GM21447 (cell line): ENCODE data around the gene TMPRSS5.
"Not testable (repeated sequence)": the region's sequence is repeated elsewhere in the genome, so short reads cannot be mapped to it uniquely, and the experiment has no call there.

ENCODE experiments used
- ATAC-seq: cut with Tn5 transposase; IDR thresholded peaks from one replicate; pipeline ENCODE4 v1.9.1; 2021; ENCODE audit not compliant: unreplicated experiment

Gene TMPRSS5

DNA sequence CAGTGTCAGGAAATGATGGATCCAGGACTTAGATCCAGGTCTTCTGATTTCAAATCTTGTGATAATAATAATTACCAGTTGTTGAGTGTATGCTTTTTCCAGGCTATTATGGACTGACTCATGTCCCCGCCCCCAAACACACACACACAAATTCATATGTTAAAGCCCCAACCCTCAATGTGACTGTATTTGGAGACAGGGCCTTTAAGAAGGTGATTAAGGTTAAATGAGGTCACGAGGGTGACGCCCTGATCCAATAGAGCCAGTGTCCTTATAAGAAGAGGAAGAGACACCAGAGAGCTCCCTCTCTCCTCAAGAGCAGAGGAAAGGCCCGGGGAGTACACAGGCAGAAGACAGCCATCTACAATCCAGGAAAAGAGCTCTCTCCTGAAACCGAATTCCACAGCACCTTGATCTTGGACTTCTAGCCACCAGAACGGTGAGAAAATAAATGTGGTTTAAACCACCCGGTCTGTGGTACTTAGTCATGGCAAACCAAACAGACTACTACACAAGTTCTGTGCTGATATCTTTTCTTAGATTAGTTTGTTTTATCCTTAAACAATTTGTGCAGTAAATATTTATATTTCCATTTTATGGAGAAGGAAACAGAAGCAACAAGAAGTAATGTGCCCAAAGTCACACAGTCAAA is 8.2 kb downstream of the TMPRSS5 start:
- ATAC-seq: no peak

DNA sequence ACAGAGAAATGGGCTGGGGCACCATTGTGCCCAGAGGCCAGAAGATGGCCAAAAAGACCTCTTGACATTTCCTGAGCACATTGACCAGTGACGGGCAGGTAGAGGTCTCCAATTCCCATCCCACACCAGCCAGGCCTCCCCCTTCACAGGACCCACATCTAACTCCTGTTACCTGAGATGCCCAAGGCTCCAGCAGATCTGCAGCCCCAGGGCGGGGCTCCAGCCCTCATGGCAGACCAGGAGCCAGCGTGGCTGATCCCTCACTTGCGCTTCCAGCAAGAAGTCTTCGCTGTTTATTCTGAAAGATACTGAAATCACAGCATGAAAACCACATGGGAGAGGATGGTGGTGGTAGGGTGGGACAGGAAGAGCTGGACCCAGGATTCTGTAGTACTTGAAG is 9.0 kb downstream of the TMPRSS5 start:
- no peak for ATAC-seq

DNA sequence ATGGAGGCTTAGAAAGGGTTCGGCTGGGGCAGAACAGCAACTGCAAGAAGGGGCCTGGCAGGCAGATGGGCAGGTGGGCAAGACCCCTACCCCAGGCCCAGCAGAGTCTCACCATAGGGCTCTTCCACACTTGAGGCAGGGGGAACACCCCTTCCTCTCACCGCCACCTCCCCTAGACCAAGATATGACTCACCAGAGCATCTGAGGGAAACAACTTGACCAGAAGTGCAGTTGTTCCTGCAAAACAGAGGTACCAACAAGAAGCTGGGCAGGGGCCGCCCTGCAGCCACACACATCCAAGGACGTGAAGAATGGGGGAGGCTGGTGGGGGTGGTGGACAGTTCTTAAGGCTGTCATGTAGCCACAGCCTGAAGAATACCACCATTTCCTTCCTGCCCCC is 10.9 kb downstream of the TMPRSS5 start:
- no peak for ATAC-seq

DNA sequence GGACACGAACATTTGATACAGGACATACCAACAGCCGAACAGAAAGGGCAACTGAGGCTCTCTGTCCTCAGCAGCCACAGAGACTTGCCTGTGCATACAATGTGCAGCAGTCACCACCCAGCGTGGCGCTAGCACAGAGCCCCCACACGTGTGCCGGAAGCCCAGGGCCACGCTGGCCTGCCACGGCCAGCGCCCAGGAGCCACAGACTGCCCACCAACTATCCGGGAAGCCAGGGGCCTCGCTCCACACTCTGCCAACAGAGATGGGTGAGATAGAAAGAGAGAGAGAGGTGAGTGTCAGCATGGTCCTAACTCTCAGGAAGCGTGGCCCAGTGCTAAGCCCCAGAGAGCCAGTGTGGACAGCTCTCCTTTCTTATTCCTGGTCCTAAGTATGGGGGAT is 11.7 kb downstream of the TMPRSS5 start:
- ATAC-seq: no peak

DNA sequence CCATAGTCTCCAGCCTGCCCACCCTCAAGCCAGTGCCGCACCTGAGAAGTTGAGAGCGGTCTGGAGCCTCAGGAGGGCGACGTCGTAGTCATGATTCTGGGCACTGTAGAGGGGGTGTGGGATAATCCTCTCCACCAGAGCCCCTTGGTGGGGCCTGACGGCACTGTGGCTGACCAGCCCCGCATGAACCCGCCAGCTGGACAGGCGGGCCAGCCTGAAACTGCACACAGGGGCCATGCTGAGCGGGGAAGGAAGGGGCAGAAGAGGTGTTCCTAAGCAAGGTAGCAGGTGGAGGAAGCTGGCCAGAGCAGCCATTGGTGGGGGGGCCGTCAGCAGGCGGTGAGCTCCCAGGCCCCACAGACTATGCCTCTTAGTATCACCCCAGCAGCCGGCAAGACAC is 13.1 kb downstream of the TMPRSS5 start:
- no peak for ATAC-seq

DNA sequence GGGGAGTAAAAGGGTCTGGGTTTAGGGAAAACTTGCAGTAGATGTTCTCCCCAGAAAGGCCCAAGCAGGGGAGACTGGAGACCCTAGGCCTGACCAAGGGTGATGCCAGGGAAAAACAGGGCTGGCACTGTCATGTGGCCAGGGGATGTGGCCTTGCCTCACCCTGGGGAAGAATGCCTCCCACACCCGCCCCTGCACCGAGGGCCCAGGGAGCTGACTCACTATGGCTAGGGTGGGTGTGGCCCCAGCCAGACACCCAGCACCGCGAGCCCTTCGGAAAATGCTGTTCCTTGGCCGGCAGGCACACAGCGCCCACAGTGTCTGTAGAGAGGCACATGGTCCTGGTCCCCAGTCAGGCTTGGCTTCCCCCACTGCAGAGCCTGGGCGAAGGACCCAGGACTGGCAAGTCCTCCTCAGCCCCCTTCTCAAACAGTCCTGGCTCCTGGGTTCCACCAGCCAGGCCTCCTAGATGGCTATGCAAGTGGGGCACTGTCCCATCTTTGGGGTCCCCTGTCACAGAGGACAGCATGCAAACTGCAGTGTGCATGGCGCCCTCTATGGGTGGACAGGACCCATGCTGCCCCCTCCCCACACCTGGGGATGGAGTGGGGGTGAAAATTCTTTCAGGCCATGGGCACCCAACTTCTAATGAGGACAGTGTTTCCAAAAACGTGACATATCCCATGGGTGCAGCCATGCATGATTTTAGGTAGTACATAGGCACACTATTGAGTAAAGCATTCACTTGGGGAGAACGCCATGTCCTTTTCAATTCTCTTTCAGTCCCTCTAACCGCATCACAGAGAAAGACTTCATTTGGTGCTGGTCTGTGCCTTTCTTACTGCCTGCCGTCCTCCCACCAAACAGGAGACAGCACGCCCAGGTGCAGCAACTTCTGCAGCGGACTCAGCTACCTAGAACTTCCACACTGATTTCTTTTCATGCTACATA is 15.2 kb downstream of the TMPRSS5 start:
- no peak for ATAC-seq

DNA sequence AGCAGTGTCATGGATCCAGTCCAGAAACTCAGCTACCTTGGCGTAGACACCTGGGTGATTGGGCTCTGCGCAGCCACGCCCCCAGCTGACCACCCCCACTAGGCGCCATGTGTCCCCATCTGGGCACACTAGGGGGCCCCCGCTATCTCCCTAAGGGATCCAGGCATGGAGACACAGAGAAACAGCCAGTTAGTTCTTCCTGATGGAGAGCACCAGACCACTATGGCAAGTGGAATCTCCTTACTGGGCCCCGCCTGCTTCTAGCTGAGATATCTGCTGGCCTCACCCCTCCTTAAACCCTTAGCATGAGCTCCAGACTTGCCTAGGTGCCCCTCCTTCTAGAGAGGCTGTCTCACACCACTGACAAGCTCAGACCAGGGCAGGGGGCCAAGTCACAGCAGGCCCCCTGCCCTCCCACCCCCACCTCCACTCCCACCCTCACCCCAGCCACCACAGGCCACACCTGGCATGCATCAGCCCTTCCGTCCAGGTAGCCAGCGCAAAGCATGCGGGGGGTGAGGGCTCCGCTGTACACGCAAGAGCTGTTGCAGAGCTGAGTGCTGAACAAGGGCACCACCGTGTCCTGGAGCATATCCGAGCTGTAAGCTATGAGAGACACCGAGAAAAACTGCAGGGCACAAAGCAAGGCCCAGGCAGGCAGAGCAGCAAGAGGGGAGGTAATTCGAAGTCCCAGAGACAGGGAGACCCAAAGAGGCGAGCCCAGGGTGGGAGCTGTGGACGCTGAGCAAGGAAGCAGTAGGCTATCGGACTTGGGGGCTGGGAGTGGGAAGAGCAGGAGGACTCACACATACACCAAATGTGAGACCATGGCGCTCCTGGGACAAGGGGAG is 16.1 kb downstream of the TMPRSS5 start:
- no peak for ATAC-seq

DNA sequence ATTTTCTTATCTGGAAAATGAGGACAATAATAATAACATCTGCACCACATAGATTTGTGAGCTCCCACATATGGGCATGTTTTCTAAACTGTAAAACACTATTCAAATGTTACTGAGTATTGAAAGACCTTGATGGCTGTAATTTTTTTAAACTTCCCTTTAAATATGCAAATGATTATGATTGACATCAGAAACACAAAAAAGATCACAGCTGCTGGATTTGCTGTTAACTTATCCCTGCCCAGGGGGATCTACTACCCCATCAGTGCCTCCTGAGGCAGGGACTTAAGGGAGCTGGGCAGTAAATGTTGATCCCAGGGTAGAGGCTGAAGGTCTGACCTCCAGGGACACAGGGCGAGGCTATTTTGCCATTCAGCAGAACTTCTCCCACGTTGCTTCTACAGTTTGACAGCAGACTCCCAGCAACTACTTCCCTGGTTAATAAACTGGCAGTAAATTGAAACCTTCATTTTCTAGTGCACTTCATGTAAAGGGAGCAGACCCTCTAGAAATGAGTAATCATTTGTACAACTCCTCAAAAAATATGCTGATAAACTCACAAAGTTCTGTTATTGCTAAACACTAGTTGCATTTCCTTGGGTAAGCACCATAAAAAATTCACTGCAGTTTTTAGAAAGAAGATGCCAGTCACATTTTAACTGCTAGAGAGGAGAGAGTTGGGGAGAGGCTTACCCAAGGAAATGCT is 20.3 kb downstream of the TMPRSS5 start:
- ATAC-seq: peak; percentile 45

DNA sequence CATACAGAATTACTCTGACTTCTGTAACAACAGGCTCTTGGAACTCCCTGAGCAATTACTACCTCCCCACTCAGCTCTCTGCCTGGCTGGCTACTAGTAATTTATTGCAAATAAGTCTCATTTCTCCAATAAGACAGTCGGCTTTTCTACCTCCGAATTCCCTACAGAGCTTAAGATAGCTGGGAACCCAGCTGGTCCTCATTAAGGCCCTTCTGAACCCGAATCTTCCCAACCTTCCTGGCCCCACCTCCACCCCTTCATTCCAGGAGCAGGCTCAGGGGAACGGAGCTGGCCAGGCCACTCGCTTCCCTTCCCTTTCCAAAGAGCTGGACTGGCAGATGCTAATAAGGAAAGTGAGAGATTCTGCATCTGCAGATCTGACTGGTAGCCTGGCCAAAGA is 21.6 kb downstream of the TMPRSS5 start:
- ATAC-seq: no peak

DNA sequence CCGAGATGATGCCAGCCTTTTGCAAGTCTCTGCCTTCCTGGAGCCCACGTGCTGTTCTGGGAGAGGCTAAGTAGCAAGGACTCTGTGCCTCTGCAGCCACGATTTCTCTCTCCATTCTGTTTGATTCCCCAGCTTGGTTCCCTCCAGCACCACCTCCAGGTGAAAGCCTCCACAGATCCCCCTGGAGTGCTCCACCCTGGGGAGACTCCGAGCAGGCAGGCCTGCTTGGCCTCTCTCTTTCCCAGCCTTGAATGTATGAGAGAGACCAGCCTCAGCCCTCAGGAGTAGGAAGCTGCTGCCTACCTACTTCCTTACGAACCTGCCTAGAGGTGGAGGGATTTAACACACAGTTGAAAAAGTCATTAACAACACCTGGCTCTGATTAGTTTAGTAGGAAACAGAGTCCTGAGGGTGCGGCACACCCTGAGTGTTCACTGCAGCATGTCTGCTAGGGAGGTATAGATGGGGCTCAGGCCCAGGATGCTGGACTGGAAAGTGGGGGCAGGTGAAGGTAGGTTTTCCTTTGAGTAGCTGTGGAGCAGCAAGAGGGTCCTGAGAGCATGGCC is 22.5 kb downstream of the TMPRSS5 start:
- no peak for ATAC-seq

DNA sequence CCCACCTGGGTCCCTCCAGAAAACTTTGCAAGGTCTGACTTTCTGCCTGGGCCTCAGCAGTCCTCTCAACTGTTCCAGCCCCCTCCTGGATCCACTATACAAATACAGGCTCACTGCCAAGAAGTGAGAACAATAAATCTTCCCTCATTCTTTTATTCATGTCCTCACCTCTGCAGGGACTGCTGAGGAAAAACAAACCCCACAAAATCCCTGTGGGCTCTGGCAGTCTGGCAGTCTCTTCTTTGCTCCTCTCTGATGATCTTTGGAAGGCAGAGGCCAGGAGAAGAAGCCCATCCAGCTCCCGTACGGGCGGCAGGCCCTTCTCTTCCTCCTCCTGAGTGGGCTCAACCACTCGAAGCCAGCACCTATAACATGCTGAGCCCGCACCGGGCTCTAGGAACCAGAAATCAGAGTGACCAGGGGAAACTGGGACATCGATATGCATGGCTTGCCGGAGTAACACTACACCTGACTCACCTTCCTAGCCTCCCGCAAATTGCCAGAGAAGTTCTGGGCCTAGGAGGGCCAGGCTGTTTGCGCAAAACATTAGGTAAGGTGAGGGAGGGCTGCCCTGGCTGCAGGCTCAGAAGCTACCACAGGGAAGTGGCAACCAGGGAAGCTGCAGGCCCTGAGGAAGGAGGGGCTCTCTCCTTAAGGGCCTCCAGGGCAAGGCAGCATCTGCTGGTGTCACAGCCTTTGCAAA is 24.2 kb downstream of the TMPRSS5 start:
- no peak for ATAC-seq

DNA sequence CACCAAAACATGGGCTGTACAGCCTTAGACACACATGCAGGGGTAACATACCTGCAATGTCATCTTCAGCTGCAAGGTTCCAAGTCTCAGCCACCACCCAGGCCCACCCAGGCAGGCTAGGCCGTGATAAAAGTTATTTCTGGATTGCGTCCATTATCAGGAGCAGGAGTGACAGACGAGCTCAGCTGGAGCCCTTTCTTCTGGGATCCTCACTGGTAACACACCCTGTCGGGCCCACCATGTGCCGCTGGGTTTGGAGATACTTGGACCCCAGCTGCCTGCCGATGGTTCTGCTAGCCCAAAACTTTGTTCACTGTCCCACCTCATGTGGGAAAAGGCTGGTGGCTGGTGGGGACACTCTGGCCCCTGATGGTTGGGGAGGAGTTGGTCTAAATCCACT is 24.8 kb downstream of the TMPRSS5 start:
- no peak for ATAC-seq

DNA sequence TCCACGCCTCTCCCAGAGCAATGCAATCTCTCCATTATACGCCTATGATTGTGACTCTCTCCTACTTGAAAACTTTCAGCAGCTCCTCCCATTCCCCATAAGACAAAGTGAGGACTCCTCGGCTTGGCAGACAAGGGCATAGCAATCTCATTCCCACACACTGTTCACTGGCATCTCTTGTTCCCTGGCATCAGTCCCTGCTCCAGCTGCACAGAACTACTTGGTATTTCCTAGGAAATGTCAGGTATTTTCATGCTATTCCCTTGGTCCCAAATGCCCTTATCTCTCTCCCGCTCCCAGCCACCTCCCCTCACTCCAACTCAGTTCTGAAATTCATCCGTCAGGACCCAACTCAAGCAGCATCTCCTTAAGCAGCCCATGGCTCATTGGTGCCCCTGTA is 28.4 kb downstream of the TMPRSS5 start:
- ATAC-seq: no peak

DNA sequence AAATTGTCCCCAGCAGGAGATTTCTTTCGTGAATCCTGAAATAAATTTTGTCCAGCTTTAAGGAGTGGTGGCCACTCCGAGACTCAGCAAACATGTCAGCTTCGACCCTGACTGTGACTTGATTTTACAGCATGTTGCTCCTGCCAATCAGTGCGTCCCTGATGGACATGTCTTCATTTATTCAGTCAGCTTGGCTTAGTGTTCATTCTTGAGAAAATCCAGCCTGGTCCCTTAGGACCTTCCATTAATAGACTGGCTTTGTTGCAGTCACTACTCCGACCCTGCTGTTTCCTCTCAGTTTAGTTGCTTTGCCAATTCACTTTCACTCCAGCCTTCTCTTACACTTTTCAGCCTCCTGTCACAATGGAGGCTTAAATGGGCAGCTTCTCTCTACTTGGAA is 30.5 kb downstream of the TMPRSS5 start:
- ATAC-seq: no peak

DNA sequence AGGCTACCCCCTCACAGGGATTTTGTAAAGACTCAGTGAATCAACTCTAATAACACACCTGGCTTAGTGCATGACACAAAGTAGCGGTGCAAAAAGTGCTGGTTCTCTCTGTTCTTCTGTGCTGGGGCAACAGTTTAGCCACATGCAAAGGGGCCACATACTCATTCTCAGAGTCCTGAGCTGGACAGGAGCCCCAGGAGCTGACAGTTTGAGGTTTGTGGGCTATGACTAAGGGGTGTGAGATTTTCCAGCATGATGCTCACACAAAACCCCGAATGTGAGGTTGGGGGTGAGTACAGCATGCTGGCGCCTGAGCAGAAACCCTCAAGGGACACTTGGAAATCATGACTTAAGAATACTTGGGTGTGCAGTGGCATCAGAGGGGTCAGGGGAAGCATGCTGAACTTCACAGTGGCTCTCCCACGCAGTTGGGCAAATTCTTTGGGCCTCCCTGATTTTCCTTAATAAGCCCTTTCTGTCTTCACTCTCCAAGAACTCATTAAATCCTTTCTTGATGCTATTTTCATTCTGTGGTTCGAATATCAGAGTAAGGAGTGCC is 31.0 kb downstream of the TMPRSS5 start:
- ATAC-seq: peak; percentile 91

DNA sequence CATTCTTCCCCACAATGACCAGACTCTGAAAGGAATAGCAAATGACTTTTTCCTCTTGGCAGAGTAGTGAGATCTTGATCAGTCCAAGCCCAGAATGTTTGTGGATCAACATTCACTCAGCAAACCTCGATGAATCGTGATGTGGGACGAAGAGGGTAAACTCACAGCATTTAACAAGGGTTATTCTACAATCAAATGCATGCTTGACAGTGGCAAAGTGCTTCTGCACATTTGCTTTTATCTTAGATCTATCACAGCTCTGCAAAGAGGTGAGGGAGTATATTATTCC is 31.8 kb downstream of the TMPRSS5 start:
- no peak for ATAC-seq

DNA sequence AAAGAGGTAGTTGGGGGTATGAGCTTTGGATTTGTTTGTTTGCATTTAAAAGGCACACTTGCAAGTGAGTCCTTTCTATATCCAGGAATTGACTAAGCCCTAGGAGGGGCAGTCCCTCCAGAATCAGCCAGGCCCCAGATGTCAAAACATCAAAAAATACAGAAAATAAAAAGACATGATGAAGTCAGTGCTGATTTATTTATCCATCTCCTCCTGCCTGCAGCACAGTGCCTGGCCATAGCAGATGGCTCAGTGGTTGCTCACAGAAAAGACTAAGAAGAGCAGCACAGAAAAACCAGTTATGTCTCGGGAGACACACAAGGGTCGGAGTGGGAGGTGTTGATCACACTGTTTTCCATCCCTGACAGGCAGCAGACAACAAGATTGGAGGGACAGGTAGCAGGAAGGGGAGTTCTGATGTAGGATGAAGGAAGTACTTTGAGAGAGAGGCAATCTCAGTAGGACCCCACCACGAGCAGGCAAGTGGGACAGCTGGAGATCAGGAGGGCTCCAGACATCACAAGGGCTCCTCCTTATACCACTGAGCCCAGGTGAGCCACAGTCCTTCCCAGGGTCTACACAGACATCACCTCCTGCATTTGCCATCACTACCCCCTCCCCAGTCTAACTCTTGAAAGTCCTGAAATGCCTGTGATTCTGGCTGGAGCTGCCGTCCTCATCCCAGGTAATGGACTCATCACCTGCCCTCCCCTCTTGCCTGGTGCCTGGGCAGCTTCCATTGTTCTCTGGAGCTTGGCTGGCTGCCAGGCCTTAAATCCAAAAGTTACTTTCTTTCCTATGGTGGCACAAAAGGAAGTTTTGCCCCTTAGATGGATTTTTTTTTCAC is 32.3 kb downstream of the TMPRSS5 start:
- no peak for ATAC-seq

DNA sequence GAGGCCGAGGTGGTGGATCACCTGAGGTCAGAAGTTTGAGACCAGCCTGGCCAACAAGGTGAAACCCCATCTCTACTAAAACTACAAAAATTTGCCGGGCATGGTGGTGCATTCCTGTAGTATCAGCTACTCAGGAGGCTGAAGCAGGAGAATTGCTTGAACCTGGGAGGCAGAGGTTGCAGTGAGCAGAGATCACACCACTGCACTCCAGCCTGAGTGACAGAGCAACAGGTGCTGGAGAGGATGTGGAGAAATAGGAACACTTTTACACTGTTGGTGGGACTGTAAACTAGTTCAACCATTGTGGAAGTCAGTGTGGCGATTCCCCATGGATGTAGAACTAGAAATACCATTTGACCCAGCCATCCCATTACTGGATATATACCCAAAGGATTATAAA is 34.2 kb downstream of the TMPRSS5 start:
- not testable (repeated sequence) for ATAC-seq

DNA sequence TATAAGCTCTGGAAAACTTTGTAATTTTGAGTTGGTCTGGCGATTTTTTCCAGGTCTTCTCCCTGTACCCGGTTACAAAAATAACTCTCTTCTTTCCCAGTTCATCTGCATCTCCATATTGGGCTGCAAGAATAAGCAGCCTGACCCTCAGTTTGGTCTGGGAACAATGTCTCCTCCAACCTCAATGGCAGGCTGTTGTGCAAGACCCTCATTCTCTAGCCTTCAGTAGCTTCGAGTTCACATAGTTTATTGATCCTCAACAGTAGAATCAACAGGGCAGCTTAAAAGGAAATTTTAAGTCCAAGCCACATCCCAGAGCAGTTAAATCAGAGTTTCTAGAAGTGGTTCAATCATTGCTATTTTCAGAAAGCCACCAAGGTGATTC is 35.3 kb downstream of the TMPRSS5 start:
- no peak for ATAC-seq
